Activated CD8-positive, alpha-beta T cell treated with anti-CD3 and anti-CD28 coated beads, Interleukin-2, amount 10 ng/mL, durations not matched to agents 7 days and 5 days (primary cell): ENCODE results near the gene DOCK4. TPM values are rescaled to one million over a fixed set of nuclear protein-coding genes. Genes with fewer than 3 reads are reported as not detected.

Experiments used
- ATAC-seq: fragments of 150-1000 bp; cut with Tn5 transposase; one replicate; pipeline ENCODE4 v1.10.0; 2021; ENCODE audit warnings: moderate library complexity
- CTCF ChIA-PET: fragments of 350-600 bp; sonication (Branson Sonifier 250); formaldehyde crosslinking; loops from one replicate; lab custom pipeline; 2021; ENCODE audit warnings: antibody characterized with exemption; lab: Charles Lee
- POLR2A ChIA-PET: fragments of 350-600 bp; sonication (Branson Sonifier 250); formaldehyde crosslinking; loops from one replicate; lab custom pipeline; 2021; ENCODE audit warnings: antibody characterized with exemption; lab: Charles Lee
- DNase-seq: peaks from one replicate; pipeline ENCODE4 v3.0.0-alpha.2; 2020
- H3K27ac Mint-ChIP-seq: one replicate; pipeline ENCODE4 v1.8.0; 2021; ENCODE audit warnings: mild to moderate bottlenecking, mixed read lengths
- H3K27me3 Mint-ChIP-seq: one replicate; pipeline ENCODE4 v1.8.0; 2021; ENCODE audit warnings: low read depth, mixed read lengths
- H3K36me3 Mint-ChIP-seq: one replicate; pipeline ENCODE4 v1.8.0; 2021; ENCODE audit warnings: low read depth, mixed read lengths
- H3K4me1 Mint-ChIP-seq: one replicate; pipeline ENCODE4 v1.8.0; 2021; ENCODE audit warnings: low read depth, mixed read lengths
- H3K4me3 Mint-ChIP-seq: one replicate; pipeline ENCODE4 v1.8.0; 2021; ENCODE audit warnings: mild to moderate bottlenecking, mixed read lengths
- H3K9me3 Mint-ChIP-seq: one replicate; pipeline ENCODE4 v1.8.0; 2022; ENCODE audit warnings: mixed read lengths; ENCODE audit not compliant: insufficient read depth
- total RNA-seq, 2 experiments: library from RNA; stranded (reverse); gene quantifications; one replicate each; pipeline ENCODE4 v1.2.3, GENCODE V29; 2021

The DOCK4 gene
- total RNA-seq, 2 experiments from 2014 or later: 0.10 to 0.18 TPM

- H3K27me3 Mint-ChIP-seq: peaks cover 3% of the 10 kb centered on the region
- DNase-seq (no peak), ATAC-seq (no peak)
- ChIA-PET POLR2A (interaction anchor here (0.7 kb wide), 1 partner anchor 857 kb away, joined by 3 read pairs; no protein-coding TSS in a partner anchor), CTCF (no interaction called here)
- H3K4me3 Mint-ChIP-seq: no peak overlapping the region
- H3K9me3 Mint-ChIP-seq: no peaks in the 10 kb centered on the region
- no peaks in the 10 kb centered on the region for H3K36me3 Mint-ChIP-seq
- H3K27ac Mint-ChIP-seq: no peak overlapping the region
- H3K4me1 Mint-ChIP-seq: no peaks in the 10 kb centered on the region
Observed at GRCh38 chr7:111783854-111784253, 422.3 kb downstream of the DOCK4 start.

- H3K27ac Mint-ChIP-seq: no peak overlapping the region
- peaks cover 3% of the 10 kb centered on the region for H3K27me3 Mint-ChIP-seq
- DNase-seq: no peak
- POLR2A ChIA-PET: no interaction called here
- H3K4me1 Mint-ChIP-seq: no peaks in the 10 kb centered on the region
- H3K9me3 Mint-ChIP-seq: no peaks in the 10 kb centered on the region
- no peaks in the 10 kb centered on the region for H3K36me3 Mint-ChIP-seq
- ATAC-seq: no peak
- CTCF ChIA-PET: no interaction called here
- no peak overlapping the region for H3K4me3 Mint-ChIP-seq
Observed at GRCh38 chr7:111780527-111780926, 425.7 kb downstream of the DOCK4 start.

GRCh38 chr7:111775206-111775605, 431.0 kb downstream of the DOCK4 start:
- CTCF ChIA-PET: no interaction called here
- H3K36me3 Mint-ChIP-seq: no peaks in the 10 kb centered on the region
- no peak for DNase-seq
- H3K27ac Mint-ChIP-seq: no peak overlapping the region
- H3K9me3 Mint-ChIP-seq: no peaks in the 10 kb centered on the region
- POLR2A ChIA-PET: no interaction called here
- no peaks in the 10 kb centered on the region for H3K4me1 Mint-ChIP-seq
- no peak overlapping the region for H3K4me3 Mint-ChIP-seq
- ATAC-seq: no peak
- H3K27me3 Mint-ChIP-seq: no peaks in the 10 kb centered on the region

- ChIA-PET POLR2A (no interaction called here), CTCF (no interaction called here)
- ATAC-seq: no peak
- Mint-ChIP-seq H3K36me3 (no peaks in the 10 kb centered on the region), H3K4me3 (no peak overlapping the region), H3K4me1 (no peaks in the 10 kb centered on the region), H3K27me3 (no peaks in the 10 kb centered on the region), H3K9me3 (no peaks in the 10 kb centered on the region), H3K27ac (no peak overlapping the region)
- no peak for DNase-seq
Observed at GRCh38 chr7:111772716-111773115, 433.5 kb downstream of the DOCK4 start.

GRCh38 chr7:111771638-111772037, 434.6 kb downstream of the DOCK4 start:
- H3K27ac Mint-ChIP-seq: no peak overlapping the region

GRCh38 chr7:111770116-111770515, 436.1 kb downstream of the DOCK4 start:
- no peak overlapping the region for H3K4me3 Mint-ChIP-seq
- POLR2A ChIA-PET: no interaction called here

More at GRCh38 chr7:111771638-111772037, 434.6 kb downstream of the DOCK4 start:
- Mint-ChIP-seq H3K27me3 (no peaks in the 10 kb centered on the region), H3K4me1 (no peaks in the 10 kb centered on the region), H3K4me3 (no peak overlapping the region), H3K9me3 (no peaks in the 10 kb centered on the region), H3K36me3 (no peaks in the 10 kb centered on the region)
- ATAC-seq (no peak), DNase-seq (no peak)
- POLR2A ChIA-PET: no interaction called here
- CTCF ChIA-PET: interaction anchor here (0.8 kb wide), 1 partner anchor 36 kb away, joined by 3 read pairs; no protein-coding TSS in a partner anchor

GRCh38 chr7:111765751-111766643, 440.2 kb downstream of the DOCK4 start:
- Mint-ChIP-seq H3K27me3 (no peaks in the 10 kb centered on the region), H3K36me3 (no peaks in the 10 kb centered on the region), H3K9me3 (no peaks in the 10 kb centered on the region), H3K4me1 (no peaks in the 10 kb centered on the region), H3K4me3 (no peak overlapping the region), H3K27ac (no peak overlapping the region)
- ChIA-PET POLR2A (no interaction called here), CTCF (interaction anchor here (0.9 kb wide), 1 partner anchor 89 kb away, joined by 3 read pairs; no protein-coding TSS in a partner anchor)
- no peak for DNase-seq
- ATAC-seq: no peak

More at GRCh38 chr7:111770116-111770515, 436.1 kb downstream of the DOCK4 start:
- H3K36me3 Mint-ChIP-seq: no peaks in the 10 kb centered on the region
- H3K4me1 Mint-ChIP-seq: no peaks in the 10 kb centered on the region
- DNase-seq (no peak), ATAC-seq (no peak)
- CTCF ChIA-PET: no interaction called here
- no peaks in the 10 kb centered on the region for H3K27me3 Mint-ChIP-seq
- no peak overlapping the region for H3K27ac Mint-ChIP-seq
- H3K9me3 Mint-ChIP-seq: no peaks in the 10 kb centered on the region

GRCh38 chr7:111763221-111763801, 442.9 kb downstream of the DOCK4 start:
- no peaks in the 10 kb centered on the region for H3K4me1 Mint-ChIP-seq
- H3K9me3 Mint-ChIP-seq: no peaks in the 10 kb centered on the region
- no peak overlapping the region for H3K4me3 Mint-ChIP-seq
- POLR2A ChIA-PET: no interaction called here
- ATAC-seq (no peak), DNase-seq (no peak)
- no peak overlapping the region for H3K27ac Mint-ChIP-seq
- no peaks in the 10 kb centered on the region for H3K36me3 Mint-ChIP-seq
- no peaks in the 10 kb centered on the region for H3K27me3 Mint-ChIP-seq
- CTCF ChIA-PET: interaction anchor here (0.9 to 2.0 kb wide), 4 partner anchors 10 to 733 kb away, joined by 3 to 12 read pairs (median 4); no protein-coding TSS in a partner anchor

GRCh38 chr7:111762799-111763198, 443.4 kb downstream of the DOCK4 start:
- no peaks in the 10 kb centered on the region for H3K27me3 Mint-ChIP-seq
- POLR2A ChIA-PET: no interaction called here
- H3K9me3 Mint-ChIP-seq: no peaks in the 10 kb centered on the region
- no peak for DNase-seq
- H3K4me1 Mint-ChIP-seq: no peaks in the 10 kb centered on the region
- CTCF ChIA-PET: interaction anchor here (1.3 to 2.0 kb wide), 3 partner anchors 10 to 734 kb away, joined by 3 to 12 read pairs (median 5); no protein-coding TSS in a partner anchor
- H3K27ac Mint-ChIP-seq: no peak overlapping the region
- H3K36me3 Mint-ChIP-seq: no peaks in the 10 kb centered on the region
- ATAC-seq: no peak
- no peak overlapping the region for H3K4me3 Mint-ChIP-seq

GRCh38 chr7:111762211-111762610, 444.0 kb downstream of the DOCK4 start:
- Mint-ChIP-seq H3K27me3 (peaks cover 2% of the 10 kb centered on the region), H3K9me3 (no peaks in the 10 kb centered on the region), H3K36me3 (no peaks in the 10 kb centered on the region), H3K27ac (no peak overlapping the region), H3K4me3 (no peak overlapping the region), H3K4me1 (no peaks in the 10 kb centered on the region)
- ATAC-seq (no peak), DNase-seq (no peak)
- ChIA-PET CTCF (interaction anchor here (1.6 to 2.0 kb wide), 2 partner anchors 9 to 734 kb away, joined by 5 to 12 read pairs; no protein-coding TSS in a partner anchor), POLR2A (no interaction called here)

GRCh38 chr7:111760043-111760442, 446.2 kb downstream of the DOCK4 start:
- H3K27me3 Mint-ChIP-seq: peaks cover 2% of the 10 kb centered on the region
- no peaks in the 10 kb centered on the region for H3K36me3 Mint-ChIP-seq
- H3K4me3 Mint-ChIP-seq: no peak overlapping the region
- DNase-seq: no peak
- H3K9me3 Mint-ChIP-seq: no peaks in the 10 kb centered on the region
- ATAC-seq: no peak
- no peak overlapping the region for H3K27ac Mint-ChIP-seq
- ChIA-PET CTCF (no interaction called here), POLR2A (no interaction called here)
- no peaks in the 10 kb centered on the region for H3K4me1 Mint-ChIP-seq

- H3K9me3 Mint-ChIP-seq: no peaks in the 10 kb centered on the region
- H3K27me3 Mint-ChIP-seq: peaks cover 2% of the 10 kb centered on the region
- ATAC-seq: no peak
- H3K36me3 Mint-ChIP-seq: no peaks in the 10 kb centered on the region
- CTCF ChIA-PET: no interaction called here
- no peak overlapping the region for H3K27ac Mint-ChIP-seq
- H3K4me3 Mint-ChIP-seq: no peak overlapping the region
- POLR2A ChIA-PET: no interaction called here
- no peak for DNase-seq
- no peaks in the 10 kb centered on the region for H3K4me1 Mint-ChIP-seq
Observed at GRCh38 chr7:111758332-111758731, 447.9 kb downstream of the DOCK4 start.
